GM18520 (cell line): Measurements from ENCODE around the gene BPNT1.
"Not testable (repeated sequence)": the region's sequence is repeated elsewhere in the genome, so short reads cannot be mapped to it uniquely, and the experiment has no call there.

Experiments
- ATAC-seq: cut with Tn5 transposase; IDR thresholded peaks from one replicate; pipeline ENCODE4 v1.9.1; 2021; ENCODE audit not compliant: unreplicated experiment

Gene BPNT1

GRCh38 chr1:220084460-220084859 is 5.1 kb downstream of the BPNT1 start:
- no peak for ATAC-seq

GRCh38 chr1:220077887-220078286 is 11.7 kb downstream of the BPNT1 start:
- no peak for ATAC-seq

- no peak for ATAC-seq
Observed at GRCh38 chr1:220076861-220077762, 12.5 kb downstream of the BPNT1 start.

- ATAC-seq: no peak
Observed at GRCh38 chr1:220067269-220068204, 22.1 kb downstream of the BPNT1 start.

GRCh38 chr1:220062629-220063028 is 27.0 kb downstream of the BPNT1 start:
- ATAC-seq: no peak

GRCh38 chr1:220060876-220061275 is 28.7 kb downstream of the BPNT1 start:
- no peak for ATAC-seq

- ATAC-seq: no peak
Observed at GRCh38 chr1:220056374-220056773, 33.2 kb downstream of the BPNT1 start.

GRCh38 chr1:220046052-220046930 is 43.3 kb downstream of the BPNT1 start, which contains the start of gene EPRS1:
Gene EPRS1, minus strand, starts transcription at chr1:220046505. Its CDS starts 117 bp downstream, at chr1:220046388.
- peak; percentile 98 for ATAC-seq

GRCh38 chr1:220045356-220046051 is 44.1 kb downstream of the BPNT1 start:
- no peak for ATAC-seq

GRCh38 chr1:220044678-220045355 is 44.8 kb downstream of the BPNT1 start:
- ATAC-seq: no peak

- ATAC-seq: no peak
Observed at GRCh38 chr1:220043646-220044045, 45.9 kb downstream of the BPNT1 start.

- no peak for ATAC-seq
Observed at GRCh38 chr1:220040028-220040596, 49.5 kb downstream of the BPNT1 start.

GRCh38 chr1:220038640-220039039 is 50.9 kb downstream of the BPNT1 start:
- no peak for ATAC-seq

- ATAC-seq: not testable (repeated sequence)
Observed at GRCh38 chr1:220037810-220038209, 51.8 kb downstream of the BPNT1 start.

GRCh38 chr1:220032911-220033310 is 56.7 kb downstream of the BPNT1 start:
- no peak for ATAC-seq

- ATAC-seq: no peak
Observed at GRCh38 chr1:220031287-220031686, 58.3 kb downstream of the BPNT1 start.

GRCh38 chr1:220028346-220028895 is 61.2 kb downstream of the BPNT1 start:
- no peak for ATAC-seq

GRCh38 chr1:220019071-220019470 is 70.5 kb downstream of the BPNT1 start:
- no peak for ATAC-seq

GRCh38 chr1:220013497-220013896 is 76.1 kb downstream of the BPNT1 start:
- peak; percentile 62 for ATAC-seq
